SH-SY5Y (cell line): Measurements from ENCODE around the gene LAMA3.

ENCODE experiments used
- GATA2 ChIP-seq: IDR thresholded peaks from 2 replicates; pipeline ENCODE4 v1.6.1; 2011; ENCODE audit warnings: mild to moderate bottlenecking, low read depth, low read length
- GATA3 ChIP-seq: IDR thresholded peaks from 2 replicates; pipeline ENCODE4 v1.6.1; 2011; ENCODE audit warnings: low read depth, mild to moderate bottlenecking, low read length, moderate library complexity

- TF ChIP-seq GATA2 (no peak), GATA3 (no peak)
These were observed 109.6 kb downstream of the LAMA3 start for GRCh38 chr18:23798824-23799223.
